Activated CD4-positive, CD25-positive, alpha-beta regulatory T cell treated with anti-CD3 and anti-CD28 coated beads, Interleukin-2, amount 50 U/mL, for 72 hours (primary cell): ENCODE measurements around the gene CETN2.
"Not testable (repeated sequence)": the region's sequence is repeated elsewhere in the genome, so short reads cannot be mapped to it uniquely, and the experiment has no call there.

Source experiments
- DNase-seq: peaks from one replicate; pipeline ENCODE4 v3.0.0; 2021

CETN2 gene

DNA sequence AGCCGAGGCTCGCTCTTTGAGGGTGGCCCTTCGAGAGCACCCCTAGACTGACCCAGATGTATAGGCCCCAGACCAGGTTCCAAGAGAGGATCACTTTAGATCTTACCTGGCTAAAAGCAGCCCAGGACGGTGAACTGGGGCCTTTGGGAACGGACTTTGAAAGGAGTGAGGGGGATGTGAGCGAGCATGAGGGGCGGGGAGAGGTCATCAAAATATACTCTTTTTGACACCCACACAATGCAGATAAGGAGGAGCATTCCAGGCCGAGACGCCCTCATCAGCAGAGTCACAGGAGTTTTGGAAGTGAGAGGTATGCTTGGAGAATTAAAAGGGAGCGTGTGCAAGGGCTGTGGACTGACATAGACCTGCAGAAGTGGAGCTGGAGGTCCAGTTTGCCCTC, 834 bp upstream of the CETN2 start:
- DNase-seq = no peak

DNA sequence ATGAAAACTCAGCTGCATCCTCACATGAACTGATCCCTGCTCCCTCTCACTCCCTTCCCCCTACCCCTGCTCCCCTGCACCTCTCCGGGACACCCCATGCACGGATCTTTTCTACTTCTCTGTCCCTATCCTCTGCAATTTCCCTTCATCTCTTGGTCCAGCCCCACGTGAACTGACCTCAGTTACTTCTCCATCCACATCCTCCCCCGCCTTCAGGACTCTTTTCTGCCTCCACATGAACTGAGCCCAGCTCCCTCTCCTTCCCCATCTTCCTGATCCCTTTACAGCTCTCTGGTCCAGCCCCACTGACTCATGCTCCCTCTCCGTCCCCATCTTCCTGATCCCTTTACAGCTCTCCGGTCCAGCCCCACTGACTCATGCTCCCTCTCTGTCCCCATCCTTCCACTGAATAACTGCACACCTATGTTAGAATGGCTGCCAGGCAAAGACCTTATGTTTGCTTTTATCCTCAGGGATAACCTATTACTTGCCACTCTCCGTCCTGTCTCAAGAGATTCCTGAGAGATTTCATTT, 5.6 kb downstream of the CETN2 start:
- DNase-seq = no peak

DNA sequence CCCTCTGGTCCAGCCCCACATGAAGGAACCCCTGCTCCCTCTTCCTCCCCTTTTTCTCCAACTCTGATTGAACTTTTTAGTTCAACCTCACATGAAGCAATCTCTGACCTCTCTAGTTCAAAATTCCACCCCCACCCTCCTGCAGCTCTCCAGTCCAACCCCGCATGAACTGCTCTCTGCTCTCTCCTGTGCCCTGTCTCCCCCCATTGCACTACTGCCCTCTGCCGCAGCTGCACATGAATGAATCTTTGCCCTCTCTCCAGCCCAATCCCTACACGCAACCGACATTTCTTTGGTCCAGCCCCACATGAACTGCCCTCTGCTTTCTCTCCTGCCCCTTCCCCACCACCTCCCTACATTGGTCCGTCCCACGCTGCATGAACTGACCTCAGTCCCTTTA, 6.9 kb downstream of the CETN2 start:
- no peak for DNase-seq

- no peak for DNase-seq
Measured at GRCh38 chrX:152822383-152823086, 8.0 kb downstream of the CETN2 start.

GRCh38 chrX:152821145-152821765, 9.3 kb downstream of the CETN2 start:
- no peak for DNase-seq

DNA sequence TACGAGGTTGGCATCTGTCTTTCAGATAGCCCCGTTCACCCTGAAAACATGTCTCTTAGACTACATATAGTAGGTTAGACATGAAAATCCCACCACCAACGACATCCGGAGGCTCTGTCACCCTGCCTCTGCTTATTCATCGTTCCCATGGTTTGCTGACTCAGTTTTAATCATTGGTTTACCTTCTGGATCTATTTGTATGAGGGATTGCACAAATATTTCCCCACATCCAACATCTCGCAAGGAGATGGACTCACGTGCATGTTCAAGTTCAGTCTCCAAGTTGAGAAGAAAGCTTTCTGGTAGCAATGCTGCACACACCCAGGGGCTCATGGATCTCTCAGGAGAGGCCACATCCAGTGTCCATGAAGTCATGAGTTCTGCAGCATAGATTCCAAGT, 10.8 kb downstream of the CETN2 start:
- no peak for DNase-seq

DNA sequence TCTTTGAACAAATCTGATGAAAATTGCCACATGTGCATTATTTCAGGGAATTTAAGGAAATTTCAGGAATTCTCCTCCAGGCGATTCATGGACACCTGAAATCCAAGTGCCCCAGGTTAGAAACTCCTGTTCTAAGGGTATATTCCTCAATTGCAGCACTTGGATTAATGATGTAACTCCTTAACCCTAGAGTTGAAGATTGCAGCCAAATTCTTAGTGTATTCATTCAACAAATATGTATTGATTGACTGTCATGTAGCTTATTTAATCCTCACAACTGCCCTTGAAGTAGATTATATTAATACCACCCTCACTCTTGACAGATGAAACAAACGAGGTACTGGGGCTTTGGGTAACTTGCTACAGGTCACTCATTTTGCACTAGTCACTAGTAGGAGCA, 11.3 kb downstream of the CETN2 start:
- DNase-seq = no peak

DNA sequence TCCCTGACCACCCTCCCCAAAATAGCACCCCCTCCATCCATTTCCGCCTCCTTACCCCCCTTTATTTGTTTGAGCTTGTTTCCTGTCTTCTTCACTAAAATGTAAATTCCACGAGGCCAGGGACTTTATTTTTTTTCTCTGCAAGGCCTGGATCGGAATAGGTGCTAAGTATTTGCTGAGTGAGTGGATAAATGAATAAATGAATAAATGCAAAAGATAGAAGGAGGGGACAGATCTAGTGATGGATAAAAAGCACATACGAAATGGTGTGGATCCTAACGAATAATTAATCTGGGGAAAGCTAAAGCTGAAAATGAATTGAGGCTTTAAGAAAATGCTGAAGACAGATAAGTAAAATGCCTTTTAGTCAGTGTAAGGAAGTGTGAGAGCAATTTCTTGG, 12.2 kb downstream of the CETN2 start:
- no peak for DNase-seq

DNA sequence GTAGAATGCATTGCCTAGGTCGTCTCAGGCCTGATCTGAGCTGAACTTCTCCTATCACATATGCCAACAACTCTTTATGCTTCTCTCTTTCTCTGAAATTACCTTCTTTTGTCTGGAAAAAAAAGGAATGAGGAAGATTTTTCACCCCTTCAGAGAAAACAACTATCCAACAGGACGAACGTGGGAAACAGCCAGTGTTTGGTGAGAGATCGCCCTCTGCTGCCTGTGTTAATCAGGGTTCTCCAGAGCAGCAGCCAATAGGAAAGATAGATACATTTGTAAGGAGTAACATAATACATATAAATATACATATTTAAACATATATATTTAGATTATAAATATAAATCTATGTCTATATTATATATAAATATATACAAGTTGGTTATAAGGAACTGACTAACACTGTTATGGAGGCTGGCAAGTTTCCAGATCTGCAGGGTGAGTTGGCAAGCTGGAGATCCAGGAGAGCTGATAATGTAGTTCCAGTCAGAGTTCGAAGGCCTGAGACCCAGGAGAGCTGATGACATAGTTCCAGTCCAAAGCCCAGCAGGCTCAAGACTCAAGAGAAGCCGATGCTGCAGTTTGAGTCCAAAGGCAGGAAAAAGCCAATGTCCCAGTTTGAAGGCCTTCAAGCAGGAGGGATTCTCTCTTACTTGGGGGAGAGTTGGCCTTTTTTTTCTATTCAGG, 13.3 kb downstream of the CETN2 start:
- DNase-seq = no peak

- no peak for DNase-seq
Measured at GRCh38 chrX:152814048-152814447, 16.5 kb downstream of the CETN2 start.

GRCh38 chrX:152813206-152813605, 17.4 kb downstream of the CETN2 start:
- no peak for DNase-seq

GRCh38 chrX:152810403-152810802, 20.2 kb downstream of the CETN2 start:
- DNase-seq = no peak

DNA sequence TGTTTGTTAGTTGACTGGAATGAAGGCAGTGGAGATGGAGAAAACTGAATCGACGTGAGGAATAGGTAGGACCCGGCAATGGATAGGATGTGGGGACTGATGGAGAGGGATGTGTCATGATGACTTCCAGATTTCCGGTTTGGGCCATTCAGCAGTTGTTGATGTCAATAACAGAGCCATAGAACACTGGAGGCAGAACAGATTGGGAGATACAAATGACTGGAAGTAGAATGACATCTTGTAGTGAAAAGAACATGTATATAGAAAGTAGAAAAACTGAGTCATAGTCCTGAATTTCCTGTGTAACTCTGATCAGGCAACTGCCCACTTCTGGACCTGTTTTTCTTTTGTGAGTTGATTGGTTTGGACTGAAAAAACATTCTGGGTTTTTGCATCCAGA, 24.5 kb downstream of the CETN2 start:
- no peak for DNase-seq

- DNase-seq = no peak
Measured at GRCh38 chrX:152798945-152799344, 31.6 kb downstream of the CETN2 start.

GRCh38 chrX:152787062-152787461, 43.5 kb downstream of the CETN2 start:
- not testable (repeated sequence) for DNase-seq
